ENCODE measurements around the gene RPS3. TPM values are rescaled to one million over a fixed set of nuclear protein-coding genes. Genes with fewer than 3 reads are reported as not detected.

Gene RPS3
- total and polyA plus RNA-seq, 2 of the 13 experiments (the other 11 are each of a cell fraction or from before 2014, with no cell fraction given), result 2,143 to 3,616 TPM

- TF ChIP-seq, protein P1, sequence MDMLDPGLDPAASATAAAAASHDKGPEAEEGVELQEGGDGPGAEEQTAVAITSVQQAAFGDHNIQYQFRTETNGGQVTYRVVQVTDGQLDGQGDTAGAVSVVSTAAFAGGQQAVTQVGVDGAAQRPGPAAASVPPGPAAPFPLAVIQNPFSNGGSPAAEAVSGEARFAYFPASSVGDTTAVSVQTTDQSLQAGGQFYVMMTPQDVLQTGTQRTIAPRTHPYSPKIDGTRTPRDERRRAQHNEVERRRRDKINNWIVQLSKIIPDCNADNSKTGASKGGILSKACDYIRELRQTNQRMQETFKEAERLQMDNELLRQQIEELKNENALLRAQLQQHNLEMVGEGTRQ (IDR thresholded peaks at IDR 0.05; ENCODE audit: low read depth, low read length), result no peak
- TF ChIP-seq, protein P1 (CRISPR knock-in tag; IDR thresholded peaks at IDR 0.05; ENCODE audit: borderline replicate concordance), result no peak
- TF ChIP-seq BHLHE40 (IDR thresholded peaks at IDR 0.05; ENCODE audit: low read length) (no peak), ZBTB3 (CRISPR knock-in tag; IDR thresholded peaks at IDR 0.05; ENCODE audit: borderline replicate concordance, low read depth) (no peak), CENPBD1 (CRISPR knock-in tag; IDR thresholded peaks at IDR 0.05; ENCODE audit: borderline replicate concordance, low read depth) (no peak), KLF12 (CRISPR knock-in tag; IDR thresholded peaks at IDR 0.05; ENCODE audit: borderline replicate concordance) (no peak), ZBTB4 (CRISPR knock-in tag; IDR thresholded peaks at IDR 0.05; ENCODE audit: borderline replicate concordance) (no peak), RNF219 (CRISPR knock-in tag; IDR thresholded peaks at IDR 0.05) (0 out of 2 replicates have a peak, but pooled peaks have one; percentile 39), MED8 (CRISPR knock-in tag; IDR thresholded peaks at IDR 0.05; ENCODE audit: insufficient replicate concordance) (no peak), FOSL2 (CRISPR knock-in tag; IDR thresholded peaks at IDR 0.05) (peak; percentile 31; the same call in 1 of the 2 replicates), ZNF234 (CRISPR knock-in tag; conservative IDR thresholded peaks at IDR 0.05) (no peak), ZNF558 (CRISPR knock-in tag; IDR thresholded peaks at IDR 0.05; ENCODE audit: borderline replicate concordance) (no peak), ZNF773 (CRISPR knock-in tag; IDR thresholded peaks at IDR 0.05; ENCODE audit: borderline replicate concordance) (no peak), ZNF276 (CRISPR knock-in tag; IDR thresholded peaks at IDR 0.05; ENCODE audit: low read depth) (no peak), DNMT3B (CRISPR knock-in tag; conservative IDR thresholded peaks at IDR 0.05) (no peak), ZNF552 (CRISPR knock-in tag; IDR thresholded peaks at IDR 0.05; ENCODE audit: borderline replicate concordance) (no peak), RBM22 (optimal IDR thresholded peaks at IDR 0.05; ENCODE audit: low read length) (no peak), HDAC6 (IDR thresholded peaks at IDR 0.05; ENCODE audit: low read depth, low read length) (no peak), HOXD1 (CRISPR knock-in tag; IDR thresholded peaks at IDR 0.05) (no peak), RAD51 (IDR thresholded peaks at IDR 0.05; ENCODE audit: borderline replicate concordance) (no peak)
These were observed 49.7 kb upstream of the RPS3 start (continued) for GRCh38 chr11:75349521-75350116.

Data from HepG2 (cell line).